ENCODE data around the gene INO80C. TPM values are rescaled to one million over a fixed set of nuclear protein-coding genes. Genes with fewer than 3 reads are reported as not detected.
A peak's percentile ranks its signal among the peaks of the same experiment; 100 is the strongest.

Gene INO80C
- total RNA-seq, 1 donor = 5.6 TPM

- peak; percentile 76 for DNase-seq (ENCODE audit: low read depth)
- no peak overlapping the region for H3K4me3 ChIP-seq (ENCODE audit: low read depth, low read length)
- TF ChIP-seq CTCF (IDR thresholded peaks at IDR 0.05; ENCODE audit: insufficient read depth, low read depth, low read length) = no peak
Measured at GRCh38 chr18:35513181-35513936, 15.6 kb upstream of the INO80C start.

GRCh38 chr18:35512761-35513160 is 15.0 kb upstream of the INO80C start:
- no peak for DNase-seq (ENCODE audit: low read depth)
- no peak for TF ChIP-seq CTCF (IDR thresholded peaks at IDR 0.05; ENCODE audit: insufficient read depth, low read depth, low read length)

GRCh38 chr18:35511833-35512232 is 14.1 kb upstream of the INO80C start:
- H3K4me3 ChIP-seq (ENCODE audit: low read depth, low read length) = no peak overlapping the region
- no peak for DNase-seq (ENCODE audit: low read depth)
- no peak for TF ChIP-seq CTCF (IDR thresholded peaks at IDR 0.05; ENCODE audit: insufficient read depth, low read depth, low read length)

More at GRCh38 chr18:35512761-35513160, 15.0 kb upstream of the INO80C start:
- H3K4me3 ChIP-seq (ENCODE audit: low read depth, low read length) = no peak overlapping the region

GRCh38 chr18:35511428-35511827 is 13.7 kb upstream of the INO80C start:
- no peak for TF ChIP-seq CTCF (IDR thresholded peaks at IDR 0.05; ENCODE audit: insufficient read depth, low read depth, low read length)
- DNase-seq (ENCODE audit: low read depth) = no peak
- no peak overlapping the region for H3K4me3 ChIP-seq (ENCODE audit: low read depth, low read length)

- no peak for TF ChIP-seq CTCF (IDR thresholded peaks at IDR 0.05; ENCODE audit: insufficient read depth, low read depth, low read length)
Measured at GRCh38 chr18:35510076-35510651, 12.4 kb upstream of the INO80C start.

GRCh38 chr18:35508746-35509338 is 11.1 kb upstream of the INO80C start:
- TF ChIP-seq CTCF (IDR thresholded peaks at IDR 0.05; ENCODE audit: insufficient read depth, low read depth, low read length) = no peak

More at GRCh38 chr18:35510076-35510651, 12.4 kb upstream of the INO80C start:
- no peak overlapping the region for H3K4me3 ChIP-seq (ENCODE audit: low read depth, low read length)
- peak; percentile 54 for DNase-seq (ENCODE audit: low read depth)

More at GRCh38 chr18:35508746-35509338, 11.1 kb upstream of the INO80C start:
- no peak for DNase-seq (ENCODE audit: low read depth)
- H3K4me3 ChIP-seq (ENCODE audit: low read depth, low read length) = no peak overlapping the region
